Neuron (in vitro differentiated cells): Measurements from ENCODE around the gene KRT27.

ENCODE experiments used
- H2AFZ ChIP-seq: one replicate; pipeline ENCODE4 v1.6.1; 2013; ENCODE audit warnings: low read depth, mild to moderate bottlenecking, inconsistent platforms, low read length, moderate library complexity
- H3K27me3 ChIP-seq: one replicate; pipeline ENCODE4 v1.6.1; 2013; ENCODE audit warnings: low read length; ENCODE audit not compliant: insufficient read depth
- H3K36me3 ChIP-seq: one replicate; pipeline ENCODE4 v1.6.1; 2013; ENCODE audit warnings: low read length; ENCODE audit not compliant: insufficient read depth
- H3K4me1 ChIP-seq: one replicate; pipeline ENCODE4 v1.6.1; 2013; ENCODE audit warnings: low read length; ENCODE audit not compliant: insufficient read depth
- H3K4me3 ChIP-seq: 2 replicates; pipeline ENCODE4 v1.5.1; 2013; ENCODE audit warnings: mild to moderate bottlenecking, low read length, moderate library complexity
- H3K9me3 ChIP-seq: one replicate; pipeline ENCODE4 v1.6.1; 2013; ENCODE audit warnings: low read length

KRT27 gene

GRCh38 chr17:40796846-40797245 is 14.5 kb upstream of the KRT27 start:
- peaks cover 47% of the 10 kb centered on the region for H3K27me3 ChIP-seq
- H2AFZ ChIP-seq = no peak overlapping the region
- H3K36me3 ChIP-seq = no peaks in the 10 kb centered on the region
- H3K4me1 ChIP-seq = no peaks in the 10 kb centered on the region
- no peaks in the 10 kb centered on the region for H3K9me3 ChIP-seq
- no peak overlapping the region for H3K4me3 ChIP-seq

GRCh38 chr17:40795019-40795667 is 12.8 kb upstream of the KRT27 start:
- no peaks in the 10 kb centered on the region for H3K4me1 ChIP-seq
- H3K36me3 ChIP-seq = no peaks in the 10 kb centered on the region
- no peak overlapping the region for H2AFZ ChIP-seq
- H3K4me3 ChIP-seq = no peak overlapping the region
- H3K27me3 ChIP-seq = peaks cover 38% of the 10 kb centered on the region
- no peaks in the 10 kb centered on the region for H3K9me3 ChIP-seq

GRCh38 chr17:40794466-40794865 is 12.1 kb upstream of the KRT27 start:
- Histone ChIP-seq H3K4me3 (no peak overlapping the region), H2AFZ (no peak overlapping the region), H3K27me3 (peaks cover 38% of the 10 kb centered on the region), H3K36me3 (no peaks in the 10 kb centered on the region), H3K9me3 (no peaks in the 10 kb centered on the region), H3K4me1 (no peaks in the 10 kb centered on the region)

- Histone ChIP-seq H3K27me3 (peaks cover 40% of the 10 kb centered on the region), H3K9me3 (no peaks in the 10 kb centered on the region), H3K4me3 (no peak overlapping the region), H2AFZ (no peak overlapping the region), H3K4me1 (no peaks in the 10 kb centered on the region), H3K36me3 (no peaks in the 10 kb centered on the region)
Observed at GRCh38 chr17:40793832-40794231, 11.5 kb upstream of the KRT27 start.

GRCh38 chr17:40791787-40792436 is 9.6 kb upstream of the KRT27 start:
- Histone ChIP-seq H2AFZ (no peak overlapping the region), H3K36me3 (no peaks in the 10 kb centered on the region), H3K9me3 (no peaks in the 10 kb centered on the region), H3K27me3 (peaks cover 40% of the 10 kb centered on the region), H3K4me3 (no peak overlapping the region), H3K4me1 (no peaks in the 10 kb centered on the region)

- Histone ChIP-seq H3K9me3 (no peaks in the 10 kb centered on the region), H3K4me3 (no peak overlapping the region)
Observed at GRCh38 chr17:40791111-40791510, 8.8 kb upstream of the KRT27 start.

GRCh38 chr17:40779181-40779909 is 3.0 kb downstream of the KRT27 start:
- Histone ChIP-seq H3K36me3 (no peaks in the 10 kb centered on the region), H2AFZ (no peak overlapping the region), H3K9me3 (no peaks in the 10 kb centered on the region), H3K27me3 (peaks cover 8% of the 10 kb centered on the region), H3K4me1 (no peaks in the 10 kb centered on the region), H3K4me3 (no peak overlapping the region)

More at GRCh38 chr17:40791111-40791510, 8.8 kb upstream of the KRT27 start:
- Histone ChIP-seq H3K27me3 (peaks cover 32% of the 10 kb centered on the region), H3K36me3 (no peaks in the 10 kb centered on the region), H2AFZ (no peak overlapping the region), H3K4me1 (no peaks in the 10 kb centered on the region)

- no peaks in the 10 kb centered on the region for H3K9me3 ChIP-seq
- H3K4me3 ChIP-seq = no peak overlapping the region
- H3K36me3 ChIP-seq = no peaks in the 10 kb centered on the region
- H3K27me3 ChIP-seq = peaks cover 8% of the 10 kb centered on the region
- no peak overlapping the region for H2AFZ ChIP-seq
- H3K4me1 ChIP-seq = no peaks in the 10 kb centered on the region
Observed at GRCh38 chr17:40778461-40778860, 3.9 kb downstream of the KRT27 start.

GRCh38 chr17:40777971-40778370 is 4.4 kb downstream of the KRT27 start:
- H3K4me3 ChIP-seq = no peak overlapping the region
- peaks cover 8% of the 10 kb centered on the region for H3K27me3 ChIP-seq
- H3K36me3 ChIP-seq = no peaks in the 10 kb centered on the region
- H2AFZ ChIP-seq = no peak overlapping the region
- H3K4me1 ChIP-seq = no peaks in the 10 kb centered on the region
- no peaks in the 10 kb centered on the region for H3K9me3 ChIP-seq

GRCh38 chr17:40777459-40777858 is 4.9 kb downstream of the KRT27 start:
- H3K4me3 ChIP-seq = no peak overlapping the region
- no peak overlapping the region for H2AFZ ChIP-seq
- no peaks in the 10 kb centered on the region for H3K9me3 ChIP-seq
- H3K27me3 ChIP-seq = peaks cover 8% of the 10 kb centered on the region
- H3K4me1 ChIP-seq = no peaks in the 10 kb centered on the region
- H3K36me3 ChIP-seq = no peaks in the 10 kb centered on the region

- no peak overlapping the region for H3K4me3 ChIP-seq
- H3K4me1 ChIP-seq = no peaks in the 10 kb centered on the region
- H3K36me3 ChIP-seq = no peaks in the 10 kb centered on the region
- peaks cover 8% of the 10 kb centered on the region for H3K27me3 ChIP-seq
- H2AFZ ChIP-seq = peak overlapping the region; percentile 26
- H3K9me3 ChIP-seq = no peaks in the 10 kb centered on the region
Observed at GRCh38 chr17:40775945-40776344, 6.4 kb downstream of the KRT27 start.

- H3K4me1 ChIP-seq = no peaks in the 10 kb centered on the region
- H3K4me3 ChIP-seq = no peak within 1 kb of the TSS
- no peaks in the 10 kb centered on the region for H3K9me3 ChIP-seq
- H3K27me3 ChIP-seq = peaks cover 6% of the 10 kb centered on the region
- no peak within 1 kb of the TSS for H2AFZ ChIP-seq
- H3K36me3 ChIP-seq = no peaks in the 10 kb centered on the region
Observed at GRCh38 chr17:40772101-40772500, 10.2 kb downstream of the KRT27 start, which contains the start of gene KRT26. Gene KRT26, minus strand, starts transcription at chr17:40772201. Its CDS starts 88 bp downstream, at chr17:40772113.

- Histone ChIP-seq H3K27me3 (peaks cover 3% of the 10 kb centered on the region), H3K4me3 (no peak overlapping the region), H3K4me1 (no peaks in the 10 kb centered on the region), H3K36me3 (no peaks in the 10 kb centered on the region), H2AFZ (no peak overlapping the region), H3K9me3 (peaks cover 2% of the 10 kb centered on the region)
Observed at GRCh38 chr17:40765657-40766056, 16.7 kb downstream of the KRT27 start.
